SW480 (cell line): Measurements from ENCODE around the gene MT1H.
"Not testable (repeated sequence)": the region's sequence is repeated elsewhere in the genome, so short reads cannot be mapped to it uniquely, and the experiment has no call there.

Source experiments
- DNase-seq: peaks from one replicate; pipeline ENCODE4 v3.0.0-alpha.2; 2016; ENCODE audit warnings: low spot score

Gene MT1H

GRCh38 chr16:56684926-56685590 lies 15.4 kb downstream of the MT1H start:
- no peak for DNase-seq

GRCh38 chr16:56686758-56687157 lies 17.1 kb downstream of the MT1H start:
- no peak for DNase-seq

GRCh38 chr16:56688762-56689161 lies 19.1 kb downstream of the MT1H start:
- no peak for DNase-seq

- DNase-seq: no peak
These were observed 19.6 kb downstream of the MT1H start for GRCh38 chr16:56689171-56689570.

GRCh38 chr16:56690420-56691122 lies 21.0 kb downstream of the MT1H start:
- no peak for DNase-seq

GRCh38 chr16:56691885-56692284 lies 22.3 kb downstream of the MT1H start:
- DNase-seq: peak; percentile 87

- no peak for DNase-seq
These were observed 25.6 kb downstream of the MT1H start for GRCh38 chr16:56695246-56695645.

GRCh38 chr16:56697456-56698155 lies 28.0 kb downstream of the MT1H start:
- no peak for DNase-seq

GRCh38 chr16:56700195-56700594 lies 30.6 kb downstream of the MT1H start:
- no peak for DNase-seq

GRCh38 chr16:56700631-56701030 lies 31.0 kb downstream of the MT1H start:
- DNase-seq: no peak

- no peak for DNase-seq
These were observed 31.9 kb downstream of the MT1H start for GRCh38 chr16:56701534-56701933.

GRCh38 chr16:56702836-56703235 lies 33.2 kb downstream of the MT1H start:
- no peak for DNase-seq

- DNase-seq: no peak
These were observed 39.2 kb downstream of the MT1H start for GRCh38 chr16:56708525-56709442.

- DNase-seq: no peak
These were observed 39.9 kb downstream of the MT1H start for GRCh38 chr16:56709443-56710040.

GRCh38 chr16:56710181-56710737 lies 40.6 kb downstream of the MT1H start:
- DNase-seq: no peak

- DNase-seq: no peak
These were observed 42.2 kb downstream of the MT1H start for GRCh38 chr16:56711862-56712261.

GRCh38 chr16:56713794-56714193 lies 44.2 kb downstream of the MT1H start:
- no peak for DNase-seq

- DNase-seq: no peak
These were observed 45.5 kb downstream of the MT1H start for GRCh38 chr16:56715126-56715525.

GRCh38 chr16:56716761-56717160 lies 47.1 kb downstream of the MT1H start:
- DNase-seq: no peak

- not testable (repeated sequence) for DNase-seq
These were observed 47.9 kb downstream of the MT1H start for GRCh38 chr16:56717532-56717931.
